ENCODE data around the gene SLX9.

SLX9 gene

DNA sequence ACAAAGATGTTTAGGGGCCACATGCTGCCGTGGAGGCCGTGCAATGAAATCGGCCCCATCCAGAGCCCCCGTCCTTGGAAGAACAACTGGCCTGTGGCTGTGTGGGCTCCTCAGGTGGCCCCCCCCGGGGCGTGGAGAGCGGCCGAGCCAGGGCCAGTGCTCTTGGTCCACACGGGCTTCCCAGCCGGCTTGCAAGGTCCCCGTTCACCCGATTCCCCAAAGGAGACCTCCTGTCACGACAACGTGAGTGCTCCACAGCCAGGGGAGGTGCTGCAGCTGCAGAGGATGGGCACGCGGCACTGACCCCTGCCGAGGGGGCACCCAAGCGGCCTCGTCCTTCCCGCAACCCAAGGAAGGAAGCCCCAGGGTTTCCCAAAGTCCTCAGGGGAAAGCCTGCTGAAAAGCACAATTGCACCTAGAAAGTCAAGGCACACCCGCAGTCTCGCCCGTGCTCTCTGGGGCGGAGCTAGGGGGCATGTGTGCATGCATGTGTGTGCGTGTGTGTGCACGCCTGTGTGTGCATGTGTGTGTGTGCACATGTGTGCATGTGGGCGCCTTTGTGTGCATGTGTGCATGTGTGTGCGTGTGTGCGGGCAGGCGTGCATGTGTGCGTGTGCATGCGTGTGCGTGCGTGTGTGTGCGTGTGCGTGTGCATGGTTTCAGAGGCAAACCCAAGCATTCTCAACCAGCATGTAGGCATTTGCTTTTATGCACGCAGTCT, 48.2 kb downstream of the SLX9 start:
- H3K9me3 ChIP-seq (ENCODE audit: control insufficient read depth in 1 of 2, low read length in 2 of 2), result no peaks in the 10 kb centered on the region
- no peaks in the 10 kb centered on the region for H3K4me1 ChIP-seq (ENCODE audit: control insufficient read depth in 1 of 2, insufficient read depth in 2 of 2, low read length in 2 of 2)
- no peaks in the 10 kb centered on the region for H3K36me3 ChIP-seq (ENCODE audit: control insufficient read depth in 1 of 2, insufficient read depth in 2 of 2, low read length in 2 of 2)
- no peak overlapping the region for H3K9ac ChIP-seq (ENCODE audit: low read depth in 1 of 2, low read length in 2 of 2)
- H3K4me3 ChIP-seq (ENCODE audit: low read depth in 1 of 2, low read length in 2 of 2), result no peak overlapping the region
- H3K27me3 ChIP-seq (ENCODE audit: control insufficient read depth in 1 of 2, insufficient read depth in 2 of 2, low read length in 2 of 2), result no peaks in the 10 kb centered on the region
- H3K27ac ChIP-seq (ENCODE audit: low read depth, low read length), result no peak overlapping the region

DNA sequence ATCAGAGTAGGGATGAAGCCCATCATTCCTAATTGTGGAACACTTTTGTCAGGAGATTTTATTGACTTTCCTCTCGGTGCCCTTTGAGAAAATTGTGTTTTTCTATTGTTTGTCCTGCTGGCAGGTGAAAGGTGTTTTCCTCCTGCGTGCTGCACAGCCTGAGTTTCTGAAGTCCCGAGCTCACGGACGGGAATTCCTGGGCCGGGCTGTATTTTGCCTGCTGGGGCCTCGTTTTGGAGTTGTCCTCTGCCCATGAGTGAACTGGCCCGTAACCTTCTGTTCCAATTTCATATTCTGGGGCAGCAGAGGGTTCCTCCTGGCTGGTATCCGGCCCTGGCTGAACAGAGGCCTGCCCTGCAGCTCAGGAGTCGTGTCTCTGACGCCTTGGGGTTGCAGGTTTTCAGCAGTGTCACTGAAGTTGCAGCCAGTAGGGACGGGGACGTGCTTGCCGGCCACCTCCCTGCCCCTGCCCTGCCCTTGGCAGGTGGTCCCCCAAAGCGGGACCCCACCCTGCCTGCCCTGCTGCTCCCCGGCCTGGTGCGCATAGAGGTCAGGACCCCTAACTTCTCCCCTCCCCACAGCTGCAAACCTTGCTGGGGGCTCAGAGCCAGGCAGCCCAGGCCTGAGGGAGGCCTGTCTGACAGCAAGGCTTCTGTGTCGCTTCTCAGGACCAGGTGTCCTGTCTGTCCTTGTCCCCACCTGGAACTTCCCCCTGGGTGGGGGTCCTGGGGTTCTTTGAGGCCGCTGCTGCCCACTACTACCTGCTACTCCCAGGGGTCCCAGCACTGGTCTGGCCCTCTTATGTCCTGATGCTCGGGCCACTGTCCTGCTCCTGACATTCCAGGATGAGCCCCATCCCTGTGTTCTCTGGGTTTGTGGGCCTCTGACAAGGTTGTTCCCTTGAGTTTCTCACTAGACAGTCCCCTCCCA, 49.0 kb downstream of the SLX9 start:
- H3K9me3 ChIP-seq (ENCODE audit: control insufficient read depth in 1 of 2, low read length in 2 of 2), result no peaks in the 10 kb centered on the region

DNA sequence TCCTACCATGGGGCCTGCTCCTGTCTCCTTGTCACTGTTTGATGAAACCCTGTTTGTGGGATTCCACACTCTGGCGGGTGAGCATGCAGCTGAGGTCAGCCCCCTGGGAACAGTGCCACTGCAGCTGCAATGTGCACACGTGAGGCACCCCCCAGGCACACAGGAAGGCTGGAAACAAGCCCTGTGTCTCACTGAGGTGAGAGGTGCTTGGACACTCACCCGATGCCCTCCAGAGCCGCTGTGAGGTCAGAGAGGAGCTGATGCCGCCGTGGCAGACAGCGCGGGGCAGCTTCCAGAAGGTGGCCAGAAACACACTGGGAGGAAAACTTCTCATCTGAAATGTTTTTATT, 49.7 kb downstream of the SLX9 start:
- no peaks in the 10 kb centered on the region for H3K27me3 ChIP-seq (ENCODE audit: control insufficient read depth in 1 of 2, insufficient read depth in 2 of 2, low read length in 2 of 2)
- no peak overlapping the region for H3K4me3 ChIP-seq (ENCODE audit: low read depth in 1 of 2, low read length in 2 of 2)
- H3K9ac ChIP-seq (ENCODE audit: low read depth in 1 of 2, low read length in 2 of 2), result no peak overlapping the region
- no peaks in the 10 kb centered on the region for H3K36me3 ChIP-seq (ENCODE audit: control insufficient read depth in 1 of 2, insufficient read depth in 2 of 2, low read length in 2 of 2)
- no peaks in the 10 kb centered on the region for H3K4me1 ChIP-seq (ENCODE audit: control insufficient read depth in 1 of 2, insufficient read depth in 2 of 2, low read length in 2 of 2)
- no peaks in the 10 kb centered on the region for H3K9me3 ChIP-seq (ENCODE audit: control insufficient read depth in 1 of 2, low read length in 2 of 2)
- no peak overlapping the region for H3K27ac ChIP-seq (ENCODE audit: low read depth, low read length)

More for the DNA sequence above, 49.0 kb downstream of the SLX9 start:
- Histone ChIP-seq H3K4me1 (ENCODE audit: control insufficient read depth in 1 of 2, insufficient read depth in 2 of 2, low read length in 2 of 2) (no peaks in the 10 kb centered on the region), H3K27ac (ENCODE audit: low read depth, low read length) (no peak overlapping the region), H3K9ac (ENCODE audit: low read depth in 1 of 2, low read length in 2 of 2) (no peak overlapping the region), H3K36me3 (ENCODE audit: control insufficient read depth in 1 of 2, insufficient read depth in 2 of 2, low read length in 2 of 2) (no peaks in the 10 kb centered on the region), H3K27me3 (ENCODE audit: control insufficient read depth in 1 of 2, insufficient read depth in 2 of 2, low read length in 2 of 2) (no peaks in the 10 kb centered on the region), H3K4me3 (ENCODE audit: low read depth in 1 of 2, low read length in 2 of 2) (no peak overlapping the region)

DNA sequence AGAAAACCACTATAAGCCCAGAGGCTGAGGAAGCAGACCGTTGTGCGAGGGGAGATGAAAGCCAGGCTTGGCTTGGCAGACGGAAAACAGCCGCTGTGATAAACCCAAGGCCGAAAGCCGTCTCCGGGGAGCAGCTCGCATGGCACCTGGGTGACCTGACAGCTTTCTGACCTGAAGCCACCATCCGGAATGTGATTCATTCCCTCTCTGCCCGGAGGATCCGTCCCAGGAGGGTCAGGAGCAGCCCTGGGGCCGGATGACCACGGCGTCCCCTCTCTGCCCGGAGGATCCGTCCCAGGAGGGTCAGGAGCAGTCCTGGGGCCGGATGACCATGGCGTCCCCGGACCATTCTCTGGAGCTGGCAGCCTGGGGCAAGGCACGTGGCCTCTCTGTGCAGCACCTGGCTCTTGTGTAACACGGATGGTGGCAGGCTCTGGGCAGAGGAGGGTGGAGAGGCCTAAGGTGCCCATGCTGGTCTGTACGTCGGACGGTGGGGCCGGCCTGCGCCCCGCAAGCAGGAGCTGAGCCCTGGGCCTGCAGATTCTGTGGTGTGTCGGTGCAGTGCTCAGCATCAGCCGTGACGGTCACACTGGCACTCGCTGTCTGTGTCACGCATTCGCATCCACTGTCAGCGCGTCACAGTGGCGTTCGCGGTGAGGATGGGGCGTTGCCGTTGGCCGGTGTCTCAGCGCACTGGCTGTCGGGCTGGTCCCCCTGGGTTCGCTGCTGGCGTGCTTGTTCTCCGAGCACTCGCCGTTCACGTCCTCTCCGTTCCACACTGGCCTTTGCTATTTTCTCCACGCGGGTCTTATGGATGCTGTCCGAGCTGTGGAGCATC, 50.3 kb downstream of the SLX9 start:
- Histone ChIP-seq H3K36me3 (ENCODE audit: control insufficient read depth in 1 of 2, insufficient read depth in 2 of 2, low read length in 2 of 2) (no peaks in the 10 kb centered on the region), H3K9ac (ENCODE audit: low read depth in 1 of 2, low read length in 2 of 2) (no peak overlapping the region), H3K4me3 (ENCODE audit: low read depth in 1 of 2, low read length in 2 of 2) (no peak overlapping the region), H3K4me1 (ENCODE audit: control insufficient read depth in 1 of 2, insufficient read depth in 2 of 2, low read length in 2 of 2) (no peaks in the 10 kb centered on the region), H3K9me3 (ENCODE audit: control insufficient read depth in 1 of 2, low read length in 2 of 2) (no peaks in the 10 kb centered on the region), H3K27ac (ENCODE audit: low read depth, low read length) (no peak overlapping the region), H3K27me3 (ENCODE audit: control insufficient read depth in 1 of 2, insufficient read depth in 2 of 2, low read length in 2 of 2) (no peaks in the 10 kb centered on the region)

DNA sequence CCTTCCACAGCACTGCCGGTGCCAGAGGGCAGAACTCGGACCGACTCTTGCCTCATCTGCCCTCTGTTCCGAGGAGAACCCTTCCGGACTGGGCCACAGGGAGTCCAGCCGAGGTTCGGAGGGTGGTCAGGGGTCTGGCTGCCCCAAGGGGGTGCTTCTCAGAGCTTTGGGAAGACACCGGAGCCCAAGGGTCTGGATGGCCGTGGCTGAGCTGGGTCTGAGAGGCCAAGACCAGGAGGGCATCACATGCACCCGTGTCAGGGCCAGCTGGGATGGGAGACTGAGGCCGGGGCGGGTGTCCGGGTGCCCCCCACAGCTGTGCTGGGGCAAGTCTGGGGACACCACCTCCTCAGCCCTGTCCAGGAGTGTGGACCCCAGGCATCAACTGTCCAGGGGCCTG, 51.1 kb downstream of the SLX9 start:
- H3K36me3 ChIP-seq (ENCODE audit: control insufficient read depth in 1 of 2, insufficient read depth in 2 of 2, low read length in 2 of 2), result no peaks in the 10 kb centered on the region
- H3K9me3 ChIP-seq (ENCODE audit: control insufficient read depth in 1 of 2, low read length in 2 of 2), result no peaks in the 10 kb centered on the region
- no peak overlapping the region for H3K27ac ChIP-seq (ENCODE audit: low read depth, low read length)
- no peaks in the 10 kb centered on the region for H3K27me3 ChIP-seq (ENCODE audit: control insufficient read depth in 1 of 2, insufficient read depth in 2 of 2, low read length in 2 of 2)
- no peaks in the 10 kb centered on the region for H3K4me1 ChIP-seq (ENCODE audit: control insufficient read depth in 1 of 2, insufficient read depth in 2 of 2, low read length in 2 of 2)
- H3K9ac ChIP-seq (ENCODE audit: low read depth in 1 of 2, low read length in 2 of 2), result no peak overlapping the region
- H3K4me3 ChIP-seq (ENCODE audit: low read depth in 1 of 2, low read length in 2 of 2), result no peak overlapping the region

DNA sequence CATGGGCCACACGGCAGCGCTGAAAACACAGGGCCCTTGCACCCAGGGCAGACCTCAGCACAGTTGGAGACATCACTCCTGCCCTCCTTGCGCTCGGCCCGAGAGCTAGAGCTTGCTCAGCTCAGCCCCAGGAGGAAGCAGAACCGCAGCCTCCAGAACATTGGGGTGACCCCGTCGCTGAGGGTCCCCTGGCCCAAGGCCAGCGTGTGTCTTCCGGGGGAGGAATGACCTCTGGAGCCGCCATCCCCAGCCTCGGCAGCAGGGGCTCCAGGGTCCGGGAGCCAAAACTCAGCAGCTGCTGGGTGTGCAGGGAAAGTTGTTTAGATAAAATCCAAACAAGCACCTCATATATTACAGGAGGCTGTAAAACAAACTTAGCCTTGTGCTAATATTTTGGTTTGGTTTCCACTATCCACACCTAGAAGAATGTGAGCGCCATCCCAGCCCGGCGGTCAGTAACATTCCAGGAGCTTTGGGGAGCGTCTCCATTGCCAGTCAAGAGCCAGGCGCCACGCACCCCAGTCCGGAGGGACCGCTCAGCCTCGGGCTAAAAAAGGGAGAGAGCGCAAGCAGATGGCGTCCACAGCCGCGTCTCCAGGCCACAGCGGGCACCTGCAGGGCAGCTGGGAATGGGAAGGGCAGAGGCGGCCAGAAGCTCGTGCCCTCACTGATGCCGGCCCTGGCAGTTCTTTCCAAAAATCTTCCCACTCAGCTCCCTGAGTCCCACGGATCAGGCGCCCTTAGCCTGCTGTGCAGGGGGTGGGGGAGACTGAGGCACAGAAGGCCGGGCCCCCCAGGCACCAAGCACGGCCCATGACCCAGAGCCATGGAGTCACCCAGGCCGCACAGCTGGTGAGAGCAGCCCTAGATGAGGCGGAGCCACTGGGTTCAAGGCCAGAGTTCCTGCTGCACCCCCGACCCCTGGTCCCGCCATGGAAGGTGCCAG, 52.0 kb downstream of the SLX9 start:
- Histone ChIP-seq H3K9me3 (ENCODE audit: control insufficient read depth in 1 of 2, low read length in 2 of 2) (no peaks in the 10 kb centered on the region), H3K4me1 (ENCODE audit: control insufficient read depth in 1 of 2, insufficient read depth in 2 of 2, low read length in 2 of 2) (no peaks in the 10 kb centered on the region), H3K27ac (ENCODE audit: low read depth, low read length) (no peak overlapping the region), H3K9ac (ENCODE audit: low read depth in 1 of 2, low read length in 2 of 2) (no peak overlapping the region), H3K4me3 (ENCODE audit: low read depth in 1 of 2, low read length in 2 of 2) (no peak overlapping the region), H3K36me3 (ENCODE audit: control insufficient read depth in 1 of 2, insufficient read depth in 2 of 2, low read length in 2 of 2) (no peaks in the 10 kb centered on the region), H3K27me3 (ENCODE audit: control insufficient read depth in 1 of 2, insufficient read depth in 2 of 2, low read length in 2 of 2) (no peaks in the 10 kb centered on the region)

DNA sequence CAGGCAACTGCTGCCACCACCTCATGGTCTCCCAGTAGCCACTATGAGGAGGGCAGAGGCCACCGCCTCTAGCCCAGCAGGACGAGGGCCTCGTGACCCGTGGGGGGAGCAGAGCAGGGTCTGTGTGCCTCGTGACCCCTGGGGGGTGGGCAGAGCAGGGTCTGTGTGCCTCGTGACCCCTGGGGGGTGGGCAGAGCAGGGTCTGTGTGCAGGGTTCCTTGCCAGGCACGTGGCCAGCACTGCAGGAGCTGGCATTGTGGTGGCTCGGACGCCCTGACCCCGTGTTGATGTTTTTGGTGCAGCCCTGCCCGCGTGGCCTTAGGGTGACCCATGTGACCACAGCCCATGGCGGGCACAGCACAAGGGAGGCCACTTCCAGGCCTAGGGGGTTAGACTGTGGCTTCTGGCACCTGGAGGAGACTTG, 52.8 kb downstream of the SLX9 start:
- no peaks in the 10 kb centered on the region for H3K27me3 ChIP-seq (ENCODE audit: control insufficient read depth in 1 of 2, insufficient read depth in 2 of 2, low read length in 2 of 2)
- no peaks in the 10 kb centered on the region for H3K36me3 ChIP-seq (ENCODE audit: control insufficient read depth in 1 of 2, insufficient read depth in 2 of 2, low read length in 2 of 2)
- H3K9ac ChIP-seq (ENCODE audit: low read depth in 1 of 2, low read length in 2 of 2), result no peak overlapping the region
- H3K9me3 ChIP-seq (ENCODE audit: control insufficient read depth in 1 of 2, low read length in 2 of 2), result no peaks in the 10 kb centered on the region
- no peak overlapping the region for H3K4me3 ChIP-seq (ENCODE audit: low read depth in 1 of 2, low read length in 2 of 2)
- no peaks in the 10 kb centered on the region for H3K4me1 ChIP-seq (ENCODE audit: control insufficient read depth in 1 of 2, insufficient read depth in 2 of 2, low read length in 2 of 2)
- H3K27ac ChIP-seq (ENCODE audit: low read depth, low read length), result no peak overlapping the region

DNA sequence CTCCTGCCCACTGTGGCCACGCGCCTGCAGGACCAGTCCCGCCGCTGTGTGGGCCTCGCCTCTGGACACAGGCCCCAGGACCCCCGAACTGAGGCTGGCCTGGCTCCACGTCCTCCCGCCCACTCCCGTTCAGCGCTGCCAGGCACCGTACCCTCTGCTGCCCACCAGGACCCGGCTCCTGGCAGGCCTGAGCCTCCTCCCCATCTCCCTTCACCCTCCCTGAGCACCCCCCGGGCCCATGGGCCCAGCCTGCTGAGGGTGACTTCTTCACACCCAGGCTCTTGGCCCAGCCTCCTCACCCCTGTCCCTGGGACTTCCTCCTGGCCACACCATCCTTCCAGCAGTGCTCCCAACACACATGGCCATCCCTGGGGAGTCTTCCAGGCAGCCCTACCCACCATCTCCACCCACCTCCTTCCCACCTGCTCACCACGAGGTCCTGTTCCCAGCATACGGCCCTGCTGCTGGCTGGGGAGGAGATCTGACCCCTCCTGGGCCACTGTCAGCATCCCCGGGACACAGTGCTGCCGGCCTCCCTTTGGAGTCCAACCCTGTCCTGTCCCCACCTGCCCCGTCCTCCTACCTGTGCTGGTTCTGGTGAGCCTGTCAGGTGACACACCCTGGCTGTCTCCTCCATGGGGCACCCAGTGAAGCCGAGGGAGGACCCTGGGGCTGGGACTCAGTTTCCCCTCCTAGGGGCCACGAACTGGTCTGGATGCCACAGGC, 53.7 kb downstream of the SLX9 start:
- H3K36me3 ChIP-seq (ENCODE audit: control insufficient read depth in 1 of 2, insufficient read depth in 2 of 2, low read length in 2 of 2), result no peaks in the 10 kb centered on the region
- no peak overlapping the region for H3K27ac ChIP-seq (ENCODE audit: low read depth, low read length)
- H3K4me1 ChIP-seq (ENCODE audit: control insufficient read depth in 1 of 2, insufficient read depth in 2 of 2, low read length in 2 of 2), result no peaks in the 10 kb centered on the region
- H3K27me3 ChIP-seq (ENCODE audit: control insufficient read depth in 1 of 2, insufficient read depth in 2 of 2, low read length in 2 of 2), result no peaks in the 10 kb centered on the region
- H3K4me3 ChIP-seq (ENCODE audit: low read depth in 1 of 2, low read length in 2 of 2), result no peak overlapping the region
- H3K9ac ChIP-seq (ENCODE audit: low read depth in 1 of 2, low read length in 2 of 2), result no peak overlapping the region
- no peaks in the 10 kb centered on the region for H3K9me3 ChIP-seq (ENCODE audit: control insufficient read depth in 1 of 2, low read length in 2 of 2)

Measured in duodenal mucosa (tissue), 2 donors.